HEK293 (cell line): ENCODE results near the gene TAC3.

Experiments used
- CTCF ChIA-PET: fragments of 350-600 bp; formaldehyde crosslinking; extraction: SDS; loops from one replicate; lab custom pipeline; 2021; ENCODE audit warnings: antibody characterized with exemption; lab: Yijun Ruan, JAX
- POLR2A ChIA-PET: fragments of 300-600 bp; formaldehyde crosslinking; extraction: SDS; loops from one replicate; lab custom pipeline; 2020; ENCODE audit warnings: antibody characterized with exemption, inconsistent platforms; lab: Yijun Ruan, JAX
- H3K27ac ChIP-seq: fragments of 200-500 bp; sonication (Bioruptor generic); 2 replicates; pipeline ENCODE4 v1.5.1; 2014; ENCODE audit warnings: low read depth, low read length, control low read depth, inconsistent platforms; ENCODE audit errors: extremely low read depth
- H3K36me3 ChIP-seq, 2 experiments: fragments of 200-500 bp in 1 of 2; sonication (Bioruptor generic) in 1 of 2; 1 replicate in 1 of 2; 2 replicates in 1 of 2; pipeline ENCODE4 v1.5.1; 2014 to 2017; ENCODE audit warnings: inconsistent platforms in 2 of 2, low read length in 2 of 2; ENCODE audit not compliant: control insufficient read depth in 2 of 2, insufficient read depth in 1 of 2
- H3K4me1 ChIP-seq: fragments of 200-500 bp; sonication (Bioruptor generic); 2 replicates; pipeline ENCODE4 v1.5.1; 2014; ENCODE audit warnings: mild to moderate bottlenecking, low read length, inconsistent platforms; ENCODE audit not compliant: control insufficient read depth, insufficient read depth
- H3K4me3 ChIP-seq: 2 replicates; pipeline ENCODE4 v1.5.1; 2011; ENCODE audit warnings: low read depth, mild to moderate bottlenecking, control low read depth, low read length, moderate library complexity
- H3K9me3 ChIP-seq: fragments of 200-500 bp; sonication (Bioruptor generic); 2 replicates; pipeline ENCODE4 v1.5.1; 2014; ENCODE audit warnings: low read depth, low read length, inconsistent platforms; ENCODE audit not compliant: control insufficient read depth, insufficient read depth
- GLI4 ChIP-seq: fragments of 450-650 bp; formaldehyde crosslinking; IDR thresholded peaks from 2 replicates; pipeline ENCODE4 v1.5.1; 2016; ENCODE audit warnings: missing biosample characterization, missing genetic modification characterization
- MZF1 ChIP-seq: fragments of 450-650 bp; formaldehyde crosslinking; IDR thresholded peaks from 2 replicates; pipeline ENCODE4 v1.5.1; 2017; ENCODE audit warnings: missing biosample characterization, missing genetic modification characterization, borderline replicate concordance
- PRDM1 ChIP-seq: fragments of 450-650 bp; formaldehyde crosslinking; IDR thresholded peaks from 2 replicates; pipeline ENCODE4; 2016; ENCODE audit warnings: missing biosample characterization, missing genetic modification characterization
- PRDM6 ChIP-seq: fragments of 450-650 bp; formaldehyde crosslinking; IDR thresholded peaks from 2 replicates; pipeline ENCODE4 v1.5.1; 2017; ENCODE audit warnings: missing biosample characterization, missing genetic modification characterization
- SCRT2 ChIP-seq: fragments of 450-650 bp; formaldehyde crosslinking; IDR thresholded peaks from 2 replicates; pipeline ENCODE4 v1.5.1; 2016; ENCODE audit warnings: missing biosample characterization, missing genetic modification characterization
- SP7 ChIP-seq: fragments of 450-650 bp; formaldehyde crosslinking; IDR thresholded peaks from 2 replicates; pipeline ENCODE4 v1.5.1; 2016; ENCODE audit warnings: missing biosample characterization, missing genetic modification characterization
- WT1 ChIP-seq: fragments of 450-650 bp; formaldehyde crosslinking; IDR thresholded peaks from 2 replicates; pipeline ENCODE4 v1.5.1; 2016; ENCODE audit warnings: missing biosample characterization, missing genetic modification characterization
- ZBTB20 ChIP-seq: fragments of 450-650 bp; formaldehyde crosslinking; IDR thresholded peaks from 2 replicates; pipeline ENCODE4 v1.5.1; 2016; ENCODE audit warnings: missing biosample characterization, missing genetic modification characterization
- ZEB2 ChIP-seq: fragments of 450-650 bp; formaldehyde crosslinking; IDR thresholded peaks from 2 replicates; pipeline ENCODE4 v1.5.1; 2016; ENCODE audit warnings: missing biosample characterization, missing genetic modification characterization
- ZFP37 ChIP-seq: fragments of 450-650 bp; formaldehyde crosslinking; IDR thresholded peaks from 2 replicates; pipeline ENCODE4 v1.5.1; 2016; ENCODE audit warnings: missing biosample characterization, missing genetic modification characterization
- ZFP69B ChIP-seq: fragments of 450-650 bp; formaldehyde crosslinking; IDR thresholded peaks from 2 replicates; pipeline ENCODE4 v1.5.1; 2016; ENCODE audit warnings: missing biosample characterization, missing genetic modification characterization
- ZNF10 ChIP-seq: fragments of 450-650 bp; formaldehyde crosslinking; IDR thresholded peaks from 2 replicates; pipeline ENCODE4 v1.5.1; 2017; ENCODE audit warnings: missing biosample characterization, missing genetic modification characterization
- ZNF112 ChIP-seq: fragments of 450-650 bp; formaldehyde crosslinking; IDR thresholded peaks from 2 replicates; pipeline ENCODE4 v1.5.0; 2017; ENCODE audit warnings: missing biosample characterization, missing genetic modification characterization
- ZNF184 ChIP-seq: fragments of 450-650 bp; IDR thresholded peaks from 2 replicates; pipeline ENCODE4 v1.5.1; 2018; ENCODE audit warnings: missing biosample characterization, mild to moderate bottlenecking, missing genetic modification characterization
- ZNF248 ChIP-seq: fragments of 450-650 bp; formaldehyde crosslinking; IDR thresholded peaks from 2 replicates; pipeline ENCODE4 v1.5.1; 2017; ENCODE audit warnings: missing biosample characterization, missing genetic modification characterization
- ZNF302 ChIP-seq: fragments of 450-650 bp; formaldehyde crosslinking; IDR thresholded peaks from 2 replicates; pipeline ENCODE4 v1.5.1; 2016; ENCODE audit warnings: missing biosample characterization, missing genetic modification characterization, low read depth
- ZNF350 ChIP-seq: fragments of 450-650 bp; formaldehyde crosslinking; IDR thresholded peaks from 2 replicates; pipeline ENCODE4 v1.5.0; 2017; ENCODE audit warnings: missing biosample characterization, mild to moderate bottlenecking, missing genetic modification characterization
- ZNF391 ChIP-seq: fragments of 450-650 bp; formaldehyde crosslinking; IDR thresholded peaks from 2 replicates; pipeline ENCODE4 v1.5.1; 2016; ENCODE audit warnings: low read depth, missing biosample characterization, missing genetic modification characterization, borderline replicate concordance
- ZNF473 ChIP-seq: fragments of 450-650 bp; formaldehyde crosslinking; IDR thresholded peaks from 2 replicates; pipeline ENCODE4 v1.5.1; 2017; ENCODE audit warnings: missing biosample characterization, missing genetic modification characterization
- ZNF560 ChIP-seq: fragments of 450-650 bp; formaldehyde crosslinking; IDR thresholded peaks from 2 replicates; pipeline ENCODE4 v1.5.1; 2017; ENCODE audit warnings: missing biosample characterization, missing genetic modification characterization, borderline replicate concordance
- ZNF571 ChIP-seq: fragments of 450-650 bp; formaldehyde crosslinking; IDR thresholded peaks from 2 replicates; pipeline ENCODE4 v1.5.0; 2017; ENCODE audit warnings: missing biosample characterization, missing genetic modification characterization
- ZNF664 ChIP-seq: fragments of 450-650 bp; formaldehyde crosslinking; IDR thresholded peaks from 2 replicates; pipeline ENCODE4 v1.5.1; 2016; ENCODE audit warnings: missing biosample characterization, missing genetic modification characterization
- ZNF791 ChIP-seq: fragments of 450-650 bp; formaldehyde crosslinking; IDR thresholded peaks from 2 replicates; pipeline ENCODE4 v1.5.1; 2016; ENCODE audit warnings: missing biosample characterization, missing genetic modification characterization
- ZNF843 ChIP-seq: fragments of 450-650 bp; formaldehyde crosslinking; IDR thresholded peaks from 2 replicates; pipeline ENCODE4 v1.5.1; 2016; ENCODE audit warnings: missing biosample characterization, missing genetic modification characterization
- TF ChIP-seq, protein P1 (sequence below): fragments of 450-650 bp; IDR thresholded peaks from 2 replicates; pipeline ENCODE4 v1.5.1; 2018; ENCODE audit warnings: missing biosample characterization, mild to moderate bottlenecking, missing genetic modification characterization

TAC3 gene

GRCh38 chr12:57010627-57011247, 5.6 kb downstream of the TAC3 start:
- Histone ChIP-seq H3K36me3 (no peaks in the 10 kb centered on the region), H3K4me1 (no peaks in the 10 kb centered on the region), H3K4me3 (no peak overlapping the region), H3K27ac (no peak overlapping the region), H3K9me3 (no peaks in the 10 kb centered on the region)
- ChIA-PET POLR2A (interaction anchor here (0.6 kb wide), 1 partner anchor 101 kb away, joined by 3 read pairs; the partner anchor contains the start of gene STAT6), CTCF (interaction anchor here (0.6 to 1.5 kb wide), 8 partner anchors 9 to 410 kb away, joined by 3 to 10 read pairs (median 6); no protein-coding TSS in a partner anchor)
- TF ChIP-seq ZNF664 (tag by site-specific recombination) (peak; percentile 98), ZFP69B (tag by site-specific recombination) (no peak), ZEB2 (no peak), ZNF571 (tag by site-specific recombination) (no peak), GLI4 (tag by site-specific recombination) (no peak), ZNF843 (tag by site-specific recombination) (no peak), MZF1 (no peak), SP7 (peak; percentile 100), ZNF791 (no peak), PRDM6 (tag by site-specific recombination) (peak; percentile 31; the same call in 1 of the 2 replicates)

DNA sequence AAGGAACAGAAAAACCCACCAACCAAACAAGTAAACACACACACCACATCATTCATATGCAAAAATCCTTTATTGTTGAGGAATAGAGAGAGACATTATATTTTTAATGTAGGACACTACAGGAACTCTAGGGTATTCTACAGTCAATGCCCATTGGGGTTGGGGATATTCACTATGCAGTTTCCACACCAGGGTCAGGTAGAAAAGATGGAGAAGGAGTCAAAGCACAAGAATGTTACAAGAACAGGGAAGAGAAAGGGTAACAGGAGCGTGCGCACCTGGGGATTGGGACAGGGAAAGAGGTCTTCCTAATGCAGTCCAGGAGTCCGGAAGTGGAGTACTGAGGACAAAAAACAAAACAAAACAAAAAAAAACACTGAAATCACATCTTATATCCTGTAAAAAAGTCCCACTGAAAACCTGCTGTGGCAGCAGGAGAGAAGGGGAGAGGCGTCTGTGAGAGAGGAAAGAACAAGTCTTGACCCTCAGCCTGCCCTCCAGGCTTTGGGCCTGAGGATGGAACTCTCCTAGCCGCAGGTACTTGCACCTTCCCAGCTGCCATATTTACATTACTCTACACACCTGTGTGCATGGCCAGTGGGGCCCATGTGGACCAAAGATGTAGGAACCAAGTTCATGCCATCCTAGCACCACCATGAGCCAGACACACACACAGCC, 6.2 kb downstream of the TAC3 start:
- no peaks in the 10 kb centered on the region for H3K9me3 ChIP-seq
- ChIA-PET POLR2A (no interaction called here), CTCF (interaction anchor here (1.2 to 1.7 kb wide), 6 partner anchors 8 to 102 kb away, joined by 3 to 10 read pairs (median 6); no protein-coding TSS in a partner anchor)
- peaks cover 4% of the 10 kb centered on the region; the same call in 1 of the 2 replicates for H3K4me1 ChIP-seq
- TF ChIP-seq ZNF184 (no peak), ZNF248 (tag by site-specific recombination) (no peak), ZEB2 (no peak), ZNF112 (tag by site-specific recombination) (no peak), SCRT2 (no peak), WT1 (no peak), ZBTB20 (no peak), ZNF302 (tag by site-specific recombination) (no peak), ZNF350 (tag by site-specific recombination) (no peak), PRDM1 (tag by site-specific recombination) (no peak), ZNF391 (tag by site-specific recombination) (no peak), ZNF10 (no peak), ZNF560 (tag by site-specific recombination) (no peak), ZFP37 (tag by site-specific recombination) (no peak), ZNF664 (tag by site-specific recombination) (no peak), ZNF473 (no peak)
- TF ChIP-seq, protein P1, sequence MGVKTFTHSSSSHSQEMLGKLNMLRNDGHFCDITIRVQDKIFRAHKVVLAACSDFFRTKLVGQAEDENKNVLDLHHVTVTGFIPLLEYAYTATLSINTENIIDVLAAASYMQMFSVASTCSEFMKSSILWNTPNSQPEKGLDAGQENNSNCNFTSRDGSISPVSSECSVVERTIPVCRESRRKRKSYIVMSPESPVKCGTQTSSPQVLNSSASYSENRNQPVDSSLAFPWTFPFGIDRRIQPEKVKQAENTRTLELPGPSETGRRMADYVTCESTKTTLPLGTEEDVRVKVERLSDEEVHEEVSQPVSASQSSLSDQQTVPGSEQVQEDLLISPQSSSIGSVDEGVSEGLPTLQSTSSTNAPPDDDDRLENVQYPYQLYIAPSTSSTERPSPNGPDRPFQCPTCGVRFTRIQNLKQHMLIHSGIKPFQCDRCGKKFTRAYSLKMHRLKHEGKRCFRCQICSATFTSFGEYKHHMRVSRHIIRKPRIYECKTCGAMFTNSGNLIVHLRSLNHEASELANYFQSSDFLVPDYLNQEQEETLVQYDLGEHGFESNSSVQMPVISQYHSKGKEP (tag by site-specific recombination) = no peak
- no peaks in the 10 kb centered on the region for H3K36me3 ChIP-seq
- no peak overlapping the region for H3K27ac ChIP-seq
- H3K4me3 ChIP-seq = no peak overlapping the region
